Tibial nerve (tissue), 4 donors: ENCODE measurements around the gene TBX21.

ENCODE experiments used
- CTCF ChIP-seq, 5 experiments: fragments of 200-600 bp in 3 of 5; fragments of 450-650 bp in 2 of 5; sonication (generic) in 3 of 5; IDR thresholded peaks; one replicate each; pipeline ENCODE4 v1.5.1; 2016 to 2019; ENCODE audit warnings: antibody characterized with exemption in 5 of 5, mild to moderate bottlenecking in 3 of 5, moderate library complexity in 2 of 5
- EP300 ChIP-seq, 2 donors: sonication (generic); formaldehyde crosslinking; IDR thresholded peaks; one replicate each; pipeline ENCODE4 v1.6.1; 2017; ENCODE audit warnings: antibody characterized with exemption in 2 of 2, mild to moderate bottlenecking in 1 of 2
- POLR2A ChIP-seq, 2 donors: fragments of 450-650 bp; IDR thresholded peaks; one replicate each; pipeline ENCODE4 v1.6.1; 2017; ENCODE audit warnings: antibody characterized with exemption in 2 of 2, mild to moderate bottlenecking in 2 of 2, moderate library complexity in 2 of 2

GRCh38 chr17:47692895-47693730 is 39.9 kb upstream of the TBX21 start:
- TF ChIP-seq POLR2A (IDR thresholded peaks at IDR 0.05): no peak
- no peak for TF ChIP-seq CTCF (IDR thresholded peaks at IDR 0.05)
- no peak for TF ChIP-seq EP300 (IDR thresholded peaks at IDR 0.05)
